ENCODE results near the gene DUS4L.

DNA sequence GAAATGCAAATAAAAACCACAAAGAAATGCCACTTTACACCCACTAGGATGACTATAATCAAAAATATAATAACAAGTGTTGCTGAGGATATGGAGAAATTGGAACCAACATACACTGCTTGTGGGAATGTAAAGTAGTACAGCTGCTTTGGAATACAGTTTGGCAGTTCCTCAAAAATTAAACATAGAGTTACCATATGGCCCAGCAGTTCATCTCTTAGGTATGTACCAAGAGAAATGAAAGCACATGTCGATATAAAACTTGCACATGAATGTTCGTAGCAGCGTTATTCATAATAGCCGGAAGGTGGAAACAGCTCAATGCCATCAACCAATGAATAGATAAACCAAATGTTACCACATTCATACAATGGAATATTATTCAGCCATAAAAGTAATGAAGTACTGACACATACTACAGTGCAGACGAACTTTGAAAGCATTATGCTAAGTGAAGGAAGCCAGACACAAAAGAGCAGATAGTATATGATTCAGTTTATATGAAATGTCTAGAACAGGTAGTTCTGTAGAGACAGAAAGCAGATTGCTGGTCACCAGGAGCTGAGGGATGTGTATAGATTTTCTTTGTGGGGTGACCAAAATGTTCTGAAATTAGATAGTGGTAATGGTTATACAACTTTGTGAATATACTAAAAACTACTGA, 28.7 kb downstream of the DUS4L start:
- TF ChIP-seq GATA2 (IDR thresholded peaks at IDR 0.05; ENCODE audit: low read depth, low read length) (no peak), GATA3 (IDR thresholded peaks at IDR 0.05; ENCODE audit: low read depth, low read length) (no peak)
